ENCODE results near the gene DNMBP. TPM values are rescaled to one million over a fixed set of nuclear protein-coding genes. Genes with fewer than 3 reads are reported as not detected.

Gene DNMBP
- total RNA-seq, 2 donors from 2014 or later: 17.9 to 34.2 TPM

- H3K4me1 ChIP-seq (ENCODE audit: control insufficient read depth in 1 of 2, low read depth in 2 of 2): no peaks in the 10 kb centered on the region
- H3K9me3 ChIP-seq: no peaks in the 10 kb centered on the region
- H3K27me3 ChIP-seq (replicated peaks; ENCODE audit: insufficient read depth): no peaks in the 10 kb centered on the region
- ATAC-seq (ENCODE audit: insufficient number of reproducible peaks, low FRiP score, low read depth) (no peak), DNase-seq (ENCODE audit: low spot score) (no peak)
- TF ChIP-seq CTCF (IDR thresholded peaks at IDR 0.05): no peak
- H3K27ac ChIP-seq: no peak overlapping the region
- peaks cover 46% of the 10 kb centered on the region for H3K36me3 ChIP-seq
- H3K4me3 ChIP-seq: no peak overlapping the region
Measured at GRCh38 chr10:99881371-99881770, 128.4 kb downstream of the DNMBP start.

- no peaks in the 10 kb centered on the region for H3K9me3 ChIP-seq
- H3K27ac ChIP-seq: no peak overlapping the region
- no peak for TF ChIP-seq CTCF (IDR thresholded peaks at IDR 0.05)
- no peak for DNase-seq (ENCODE audit: low spot score)
- no peaks in the 10 kb centered on the region for H3K4me1 ChIP-seq (ENCODE audit: control insufficient read depth in 1 of 2, low read depth in 2 of 2)
- no peak for ATAC-seq (ENCODE audit: insufficient number of reproducible peaks, low FRiP score, low read depth)
- H3K36me3 ChIP-seq: peaks cover 46% of the 10 kb centered on the region
- no peak overlapping the region for H3K4me3 ChIP-seq
- H3K27me3 ChIP-seq (replicated peaks; ENCODE audit: insufficient read depth): no peaks in the 10 kb centered on the region
Measured at GRCh38 chr10:99880080-99880835, 129.5 kb downstream of the DNMBP start.

GRCh38 chr10:99875473-99875872 is 134.3 kb downstream of the DNMBP start:
- ATAC-seq (ENCODE audit: insufficient number of reproducible peaks, low FRiP score, low read depth) (no peak), DNase-seq (ENCODE audit: low spot score) (no peak)
- H3K27ac ChIP-seq: no peak overlapping the region
- no peak overlapping the region for H3K4me3 ChIP-seq
- peaks cover 29% of the 10 kb centered on the region for H3K36me3 ChIP-seq
- H3K9me3 ChIP-seq: no peaks in the 10 kb centered on the region
- no peak for TF ChIP-seq CTCF (IDR thresholded peaks at IDR 0.05)
- no peaks in the 10 kb centered on the region for H3K4me1 ChIP-seq (ENCODE audit: control insufficient read depth in 1 of 2, low read depth in 2 of 2)
- H3K27me3 ChIP-seq (replicated peaks; ENCODE audit: insufficient read depth): no peaks in the 10 kb centered on the region

- TF ChIP-seq CTCF (IDR thresholded peaks at IDR 0.05): no peak
- ATAC-seq (ENCODE audit: insufficient number of reproducible peaks, low FRiP score, low read depth): no peak
Measured at GRCh38 chr10:99874341-99875085, 135.2 kb downstream of the DNMBP start.

GRCh38 chr10:99873846-99874245 is 135.9 kb downstream of the DNMBP start:
- TF ChIP-seq CTCF (IDR thresholded peaks at IDR 0.05): no peak
- ATAC-seq (ENCODE audit: insufficient number of reproducible peaks, low FRiP score, low read depth) (no peak), DNase-seq (ENCODE audit: low spot score) (no peak)
- Histone ChIP-seq H3K4me3 (no peak overlapping the region), H3K36me3 (peaks cover 20% of the 10 kb centered on the region), H3K4me1 (ENCODE audit: control insufficient read depth in 1 of 2, low read depth in 2 of 2) (no peaks in the 10 kb centered on the region), H3K27ac (no peak overlapping the region), H3K27me3 (replicated peaks; ENCODE audit: insufficient read depth) (no peaks in the 10 kb centered on the region), H3K9me3 (no peaks in the 10 kb centered on the region)

More at GRCh38 chr10:99874341-99875085, 135.2 kb downstream of the DNMBP start:
- Histone ChIP-seq H3K4me3 (no peak overlapping the region), H3K4me1 (ENCODE audit: control insufficient read depth in 1 of 2, low read depth in 2 of 2) (no peaks in the 10 kb centered on the region), H3K27ac (no peak overlapping the region), H3K9me3 (no peaks in the 10 kb centered on the region), H3K27me3 (replicated peaks; ENCODE audit: insufficient read depth) (no peaks in the 10 kb centered on the region), H3K36me3 (peaks cover 20% of the 10 kb centered on the region)
- DNase-seq (ENCODE audit: low spot score): no peak
